ENCODE data around the gene CHRNA3.

Gene CHRNA3

DNA sequence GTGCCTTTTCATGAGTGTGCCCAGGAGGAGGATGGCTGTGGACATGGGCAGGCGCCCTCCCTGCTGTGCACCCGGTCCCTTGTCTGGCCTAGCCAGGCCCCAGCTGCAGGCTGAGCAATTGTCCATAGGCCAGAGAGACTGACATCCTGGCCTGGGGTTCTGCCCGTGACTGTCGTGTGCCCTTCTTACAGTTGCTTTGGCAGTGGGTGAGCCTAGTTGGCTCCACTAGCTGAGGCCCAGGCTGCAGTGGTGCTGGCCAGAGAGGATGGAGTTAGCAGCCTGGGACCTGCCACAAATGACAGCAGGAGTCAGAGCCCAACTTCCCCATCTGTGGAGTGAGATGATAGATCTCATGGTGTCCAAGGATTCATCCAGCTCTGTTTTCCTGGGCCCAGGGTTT, 29.2 kb upstream of the CHRNA3 start:
- Histone ChIP-seq H3K4me2 (ENCODE audit: low read depth, low read length) (no peak overlapping the region), H3K4me1 (ENCODE audit: low read length) (no peaks in the 10 kb centered on the region), H4K20me1 (ENCODE audit: insufficient read depth, low read length) (no peaks in the 10 kb centered on the region), H3K9ac (ENCODE audit: low read length) (no peak overlapping the region), H3K27me3 (replicated peaks; ENCODE audit: insufficient read depth, low read length) (no peaks in the 10 kb centered on the region), H3K27ac (ENCODE audit: low read length) (no peak overlapping the region), H3K79me2 (ENCODE audit: low read length) (no peaks in the 10 kb centered on the region), H3K9me3 (replicated peaks; ENCODE audit: insufficient read depth, low read length) (no peaks in the 10 kb centered on the region), H3K36me3 (replicated peaks; ENCODE audit: insufficient read depth, low read length) (no peaks in the 10 kb centered on the region), H3K9me2 (replicated peaks; ENCODE audit: insufficient read depth, low read length) (no peaks in the 10 kb centered on the region), H3K4me3 (ENCODE audit: low read length) (no peak overlapping the region), H3F3A (ENCODE audit: insufficient read depth, low read length) (no peaks in the 10 kb centered on the region), H2AFZ (ENCODE audit: low read length) (no peak overlapping the region)
- TF ChIP-seq EZH2 (optimal IDR thresholded peaks at IDR 0.05; ENCODE audit: low read depth, low read length) (no peak), EZH2phosphoT487 (IDR thresholded peaks at IDR 0.05; ENCODE audit: low read length) (no peak)
- TF ChIP-seq, protein P1, sequence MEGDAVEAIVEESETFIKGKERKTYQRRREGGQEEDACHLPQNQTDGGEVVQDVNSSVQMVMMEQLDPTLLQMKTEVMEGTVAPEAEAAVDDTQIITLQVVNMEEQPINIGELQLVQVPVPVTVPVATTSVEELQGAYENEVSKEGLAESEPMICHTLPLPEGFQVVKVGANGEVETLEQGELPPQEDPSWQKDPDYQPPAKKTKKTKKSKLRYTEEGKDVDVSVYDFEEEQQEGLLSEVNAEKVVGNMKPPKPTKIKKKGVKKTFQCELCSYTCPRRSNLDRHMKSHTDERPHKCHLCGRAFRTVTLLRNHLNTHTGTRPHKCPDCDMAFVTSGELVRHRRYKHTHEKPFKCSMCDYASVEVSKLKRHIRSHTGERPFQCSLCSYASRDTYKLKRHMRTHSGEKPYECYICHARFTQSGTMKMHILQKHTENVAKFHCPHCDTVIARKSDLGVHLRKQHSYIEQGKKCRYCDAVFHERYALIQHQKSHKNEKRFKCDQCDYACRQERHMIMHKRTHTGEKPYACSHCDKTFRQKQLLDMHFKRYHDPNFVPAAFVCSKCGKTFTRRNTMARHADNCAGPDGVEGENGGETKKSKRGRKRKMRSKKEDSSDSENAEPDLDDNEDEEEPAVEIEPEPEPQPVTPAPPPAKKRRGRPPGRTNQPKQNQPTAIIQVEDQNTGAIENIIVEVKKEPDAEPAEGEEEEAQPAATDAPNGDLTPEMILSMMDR (IDR thresholded peaks at IDR 0.05; ENCODE audit: low read length), result no peak
- no peak for DNase-seq

DNA sequence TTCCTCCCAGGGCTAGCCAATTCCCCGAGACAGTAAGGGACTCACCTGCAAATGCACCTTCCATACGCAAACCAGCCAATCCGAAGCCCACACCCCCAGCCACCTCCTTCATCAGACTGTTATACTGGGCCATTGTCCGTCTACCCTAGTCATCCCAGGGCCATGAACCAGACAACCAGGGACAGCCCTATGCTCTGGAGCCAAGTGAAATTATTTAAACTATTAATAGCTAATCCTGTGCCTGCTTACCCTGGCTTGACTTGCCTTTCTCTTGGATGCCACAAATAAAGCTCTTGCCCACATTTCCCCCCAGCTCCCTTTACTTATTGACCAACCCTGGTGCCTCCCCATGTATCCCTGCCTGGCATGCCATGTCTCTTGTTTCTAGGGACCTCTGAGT, 24.2 kb upstream of the CHRNA3 start:
- H3F3A ChIP-seq (ENCODE audit: insufficient read depth, low read length), result no peaks in the 10 kb centered on the region
- H3K27me3 ChIP-seq (replicated peaks; ENCODE audit: insufficient read depth, low read length), result no peaks in the 10 kb centered on the region
- no peak overlapping the region for H2AFZ ChIP-seq (ENCODE audit: low read length)
- H3K4me2 ChIP-seq (ENCODE audit: low read depth, low read length), result no peak overlapping the region
- no peaks in the 10 kb centered on the region for H3K36me3 ChIP-seq (replicated peaks; ENCODE audit: insufficient read depth, low read length)
- H3K9me3 ChIP-seq (replicated peaks; ENCODE audit: insufficient read depth, low read length), result no peaks in the 10 kb centered on the region
- H3K79me2 ChIP-seq (ENCODE audit: low read length), result no peaks in the 10 kb centered on the region
- H3K4me3 ChIP-seq (ENCODE audit: low read length), result no peak overlapping the region
- H4K20me1 ChIP-seq (ENCODE audit: insufficient read depth, low read length), result no peaks in the 10 kb centered on the region
- H3K4me1 ChIP-seq (ENCODE audit: low read length), result no peaks in the 10 kb centered on the region
- H3K9me2 ChIP-seq (replicated peaks; ENCODE audit: insufficient read depth, low read length), result no peaks in the 10 kb centered on the region
- no peak for DNase-seq
- H3K27ac ChIP-seq (ENCODE audit: low read length), result no peak overlapping the region
- no peak overlapping the region for H3K9ac ChIP-seq (ENCODE audit: low read length)
- TF ChIP-seq EZH2 (optimal IDR thresholded peaks at IDR 0.05; ENCODE audit: low read depth, low read length), result no peak
- TF ChIP-seq EZH2phosphoT487 (IDR thresholded peaks at IDR 0.05; ENCODE audit: low read length), result no peak
- TF ChIP-seq, protein P1 (IDR thresholded peaks at IDR 0.05; ENCODE audit: low read length), result no peak

DNA sequence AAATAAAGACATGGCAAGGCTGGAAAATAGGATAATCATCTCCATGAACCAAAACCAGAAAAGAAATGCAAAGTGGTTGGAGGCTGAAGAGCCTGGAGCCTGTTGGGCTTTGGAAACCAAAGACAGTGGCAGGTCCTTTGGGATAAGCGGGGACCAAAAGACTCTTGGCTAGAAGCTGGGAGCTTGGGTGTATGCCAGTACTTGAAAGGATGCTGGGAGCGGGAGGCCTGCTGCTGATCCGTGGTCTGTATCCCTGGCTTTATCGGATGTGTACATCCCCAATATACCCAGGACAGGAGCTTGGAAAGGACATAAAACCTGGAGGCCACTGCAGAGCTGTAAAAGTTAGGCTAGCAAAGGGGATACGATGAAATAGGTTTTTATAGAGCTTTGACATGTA, 21.5 kb upstream of the CHRNA3 start:
- TF ChIP-seq EZH2 (optimal IDR thresholded peaks at IDR 0.05; ENCODE audit: low read depth, low read length), result no peak
- no peak for TF ChIP-seq EZH2phosphoT487 (IDR thresholded peaks at IDR 0.05; ENCODE audit: low read length)
- TF ChIP-seq, protein P1 (IDR thresholded peaks at IDR 0.05; ENCODE audit: low read length), result no peak
- Histone ChIP-seq H3K4me3 (ENCODE audit: low read length) (no peak overlapping the region), H3K27me3 (replicated peaks; ENCODE audit: insufficient read depth, low read length) (no peaks in the 10 kb centered on the region), H3K9ac (ENCODE audit: low read length) (no peak overlapping the region), H3K4me2 (ENCODE audit: low read depth, low read length) (no peak overlapping the region), H3K36me3 (replicated peaks; ENCODE audit: insufficient read depth, low read length) (no peaks in the 10 kb centered on the region), H2AFZ (ENCODE audit: low read length) (no peak overlapping the region), H3F3A (ENCODE audit: insufficient read depth, low read length) (no peaks in the 10 kb centered on the region), H4K20me1 (ENCODE audit: insufficient read depth, low read length) (no peaks in the 10 kb centered on the region), H3K9me2 (replicated peaks; ENCODE audit: insufficient read depth, low read length) (no peaks in the 10 kb centered on the region), H3K4me1 (ENCODE audit: low read length) (no peaks in the 10 kb centered on the region), H3K79me2 (ENCODE audit: low read length) (no peaks in the 10 kb centered on the region), H3K9me3 (replicated peaks; ENCODE audit: insufficient read depth, low read length) (no peaks in the 10 kb centered on the region), H3K27ac (ENCODE audit: low read length) (no peak overlapping the region)
- DNase-seq, result no peak
